IMR-90 (cell line): Measurements from ENCODE around the gene SBK3. TPM values are rescaled to one million over a fixed set of nuclear protein-coding genes. Genes with fewer than 3 reads are reported as not detected.
A peak's percentile ranks its signal among the peaks of the same experiment; 100 is the strongest.

Experiments
- ATAC-seq: fragments of 200-7000 bp; cut with Tn5 transposase; 2 replicates; pipeline ENCODE4 v1.9.1; 2020; ENCODE audit warnings: low read depth, mild to moderate bottlenecking, moderate library complexity
- BruUV-seq: library from RNA; stranded (reverse); fragments of 400-500 nt; replicated peaks from 2 replicates; lab custom pipeline; 2021; lab: Mats Ljungman, UMichigan
- CTCF ChIA-PET: fragments of 300-600 bp; formaldehyde crosslinking; extraction: SDS; loops from one replicate; lab custom pipeline; 2021; ENCODE audit warnings: antibody characterized with exemption; lab: Yijun Ruan, JAX
- POLR2A ChIA-PET: fragments of 300-600 bp; sonication (Branson Sonifier 250); formaldehyde crosslinking; loops from one replicate; lab custom pipeline; 2022; ENCODE audit warnings: antibody characterized with exemption; ENCODE audit not compliant: unreplicated experiment; lab: Charles Lee
- DNase-seq: peaks from one replicate; pipeline ENCODE4 v3.0.0; 2013
- H2AFZ ChIP-seq: replicated peaks from 2 replicates; pipeline ENCODE3; 2013; ENCODE audit warnings: low read length, mild to moderate bottlenecking; ENCODE audit not compliant: poor library complexity
- H2AK5ac ChIP-seq: 2 replicates; pipeline ENCODE4 v1.6.1; 2013; ENCODE audit warnings: low read depth, low read length, inconsistent platforms
- H2AK9ac ChIP-seq: replicated peaks from 2 replicates; pipeline ENCODE3; 2013; ENCODE audit warnings: mild to moderate bottlenecking, low read depth, low read length, moderate library complexity; ENCODE audit not compliant: poor library complexity
- H2BK120ac ChIP-seq: 2 replicates; pipeline ENCODE4 v1.6.1; 2013; ENCODE audit warnings: low read depth, low read length, inconsistent platforms
- H2BK15ac ChIP-seq: 3 replicates; pipeline ENCODE4 v1.6.1; 2013; ENCODE audit warnings: low read depth, low read length, inconsistent platforms
- H2BK20ac ChIP-seq: 2 replicates; pipeline ENCODE4 v1.6.1; 2013; ENCODE audit warnings: low read depth, mild to moderate bottlenecking, inconsistent platforms, low read length, moderate library complexity
- H2BK5ac ChIP-seq: 2 replicates; pipeline ENCODE4 v1.6.1; 2013; ENCODE audit warnings: mild to moderate bottlenecking, low read depth, low read length, inconsistent platforms; ENCODE audit not compliant: poor library complexity, severe bottlenecking
- H3K14ac ChIP-seq: replicated peaks from 2 replicates; pipeline ENCODE4 v1.6.1; 2013; ENCODE audit warnings: low read depth, low read length, inconsistent platforms
- H3K18ac ChIP-seq: 2 replicates; pipeline ENCODE4 v1.6.1; 2013; ENCODE audit warnings: low read depth, low read length, control low read depth
- H3K23ac ChIP-seq: 2 replicates; pipeline ENCODE4 v1.6.1; 2013; ENCODE audit warnings: low read depth, low read length, inconsistent platforms
- H3K27ac ChIP-seq: 2 replicates; pipeline ENCODE4 v1.5.1; 2013; ENCODE audit warnings: mild to moderate bottlenecking, control low read depth, low read length; ENCODE audit not compliant: insufficient read depth
- H3K27me3 ChIP-seq: 2 replicates; pipeline ENCODE4 v1.6.1; 2013; ENCODE audit warnings: low read length; ENCODE audit not compliant: control insufficient read depth, insufficient read depth
- H3K36me3 ChIP-seq: 2 replicates; pipeline ENCODE4 v1.6.1; 2013; ENCODE audit warnings: low read length, mixed read lengths; ENCODE audit not compliant: control insufficient read depth, insufficient read depth
- H3K4ac ChIP-seq: 2 replicates; pipeline ENCODE4 v1.6.1; 2013; ENCODE audit warnings: low read depth, low read length, inconsistent platforms
- H3K4me1 ChIP-seq: 2 replicates; pipeline ENCODE4 v1.6.1; 2013; ENCODE audit warnings: low read length, mixed read lengths; ENCODE audit not compliant: control insufficient read depth, insufficient read depth
- H3K4me2 ChIP-seq: 2 replicates; pipeline ENCODE4 v1.6.1; 2013; ENCODE audit warnings: low read depth, mild to moderate bottlenecking, control low read depth, low read length, moderate library complexity
- H3K4me3 ChIP-seq: 2 replicates; pipeline ENCODE4 v1.5.1; 2013; ENCODE audit warnings: low read depth, mild to moderate bottlenecking, control low read depth, low read length, moderate library complexity; ENCODE audit not compliant: insufficient read depth
- H3K56ac ChIP-seq: 2 replicates; pipeline ENCODE4 v1.6.1; 2013; ENCODE audit warnings: low read length, inconsistent platforms; ENCODE audit not compliant: insufficient read depth; ENCODE audit errors: extremely low read depth
- H3K79me1 ChIP-seq, 2 experiments: 2 replicates each; pipeline ENCODE4 v1.6.1; 2013; ENCODE audit warnings: low read length in 2 of 2, inconsistent platforms in 1 of 2, low read depth in 1 of 2
- H3K9ac ChIP-seq: 2 replicates; pipeline ENCODE4 v1.6.1; 2013; ENCODE audit warnings: low read depth, low read length, control low read depth
- H3K9me1 ChIP-seq: 2 replicates; pipeline ENCODE4 v1.6.1; 2013; ENCODE audit warnings: low read length, inconsistent platforms; ENCODE audit not compliant: insufficient read depth
- H3K9me3 ChIP-seq: 2 replicates; pipeline ENCODE4 v1.6.1; 2013; ENCODE audit warnings: low read length; ENCODE audit not compliant: control insufficient read depth, insufficient read depth
- H4K20me1 ChIP-seq: 2 replicates; pipeline ENCODE4 v1.6.1; 2013; ENCODE audit warnings: low read length, inconsistent platforms; ENCODE audit not compliant: insufficient read depth
- H4K5ac ChIP-seq: 2 replicates; pipeline ENCODE4 v1.6.1; 2013; ENCODE audit warnings: mild to moderate bottlenecking, low read depth, low read length, control low read depth
- H4K8ac ChIP-seq, 2 experiments: 2 replicates each; pipeline ENCODE4 v1.6.1; 2013; ENCODE audit warnings: low read depth in 2 of 2, low read length in 2 of 2, control low read depth in 1 of 2, inconsistent platforms in 1 of 2
- H4K91ac ChIP-seq: 2 replicates; pipeline ENCODE4 v1.6.1; 2013; ENCODE audit warnings: low read depth, low read length, inconsistent platforms; ENCODE audit not compliant: insufficient read depth
- BHLHE40 ChIP-seq: fragments of 150-350 bp; IDR thresholded peaks from 2 replicates; pipeline ENCODE4 v1.6.1; 2016; ENCODE audit warnings: mild to moderate bottlenecking, low read depth, low read length
- CEBPB ChIP-seq: IDR thresholded peaks from 2 replicates; pipeline ENCODE4 v1.6.1; 2012; ENCODE audit warnings: low read depth, low read length, improper control_type of control experiment
- CHD1 ChIP-seq: IDR thresholded peaks from 2 replicates; pipeline ENCODE4 v1.6.1; 2012; ENCODE audit warnings: low read depth, low read length, improper control_type of control experiment
- FOS ChIP-seq: fragments of 150-350 bp; IDR thresholded peaks from 2 replicates; pipeline ENCODE4 v1.6.1; 2016; ENCODE audit warnings: low read depth, low read length
- MAFK ChIP-seq: IDR thresholded peaks from 2 replicates; pipeline ENCODE4 v1.6.1; 2012; ENCODE audit warnings: low read depth, low read length, improper control_type of control experiment
- MAZ ChIP-seq: IDR thresholded peaks from 2 replicates; pipeline ENCODE4 v1.6.1; 2012; ENCODE audit warnings: low read depth, mild to moderate bottlenecking, low read length, improper control_type of control experiment, moderate library complexity, borderline replicate concordance
- MXI1 ChIP-seq: IDR thresholded peaks from 2 replicates; pipeline ENCODE4 v1.6.1; 2012; ENCODE audit warnings: low read depth, mild to moderate bottlenecking, low read length, moderate library complexity, borderline replicate concordance
- NFE2L2 ChIP-seq: fragments of 150-350 bp; IDR thresholded peaks from 2 replicates; pipeline ENCODE4 v1.6.1; 2016; ENCODE audit warnings: low read depth, mild to moderate bottlenecking, low read length
- POLR2A ChIP-seq: IDR thresholded peaks from 2 replicates; pipeline ENCODE4 v1.6.1; 2012; ENCODE audit warnings: mild to moderate bottlenecking, low read depth, low read length
- RAD21 ChIP-seq: IDR thresholded peaks from 2 replicates; pipeline ENCODE4 v1.6.1; 2012; ENCODE audit warnings: low read length, improper control_type of control experiment
- RCOR1 ChIP-seq: IDR thresholded peaks from 2 replicates; pipeline ENCODE4 v1.6.1; 2012; ENCODE audit warnings: mild to moderate bottlenecking, low read length, improper control_type of control experiment; ENCODE audit not compliant: insufficient replicate concordance
- RFX5 ChIP-seq: IDR thresholded peaks from 2 replicates; pipeline ENCODE4 v1.8.0; 2012; ENCODE audit warnings: low read depth, mild to moderate bottlenecking, low read length, moderate library complexity
- SMC3 ChIP-seq: fragments of 150-350 bp; IDR thresholded peaks from 2 replicates; pipeline ENCODE4 v1.6.1; 2016; ENCODE audit warnings: low read depth, mild to moderate bottlenecking, antibody characterized with exemption, low read length, moderate library complexity
- WGBS, 2 experiments: methylation state at CpG; one replicate each; pipeline versions ENCODE4 v1.1.5 to v1.1.7; 2013; ENCODE audit warnings: missing lambda C conversion rate in 2 of 2; ENCODE audit not compliant: insufficient read length in 1 of 2; ENCODE audit errors: extremely low coverage in 2 of 2; 5-methylcytosine and 5-hydroxymethylcytosine counted together
- dilution Hi-C: fragments of 300-500 bp; cut with HindIII; formaldehyde crosslinking; loops from one replicate; pipeline ENCODE4 v1.14.3; 2018; ENCODE audit warnings: low sequenced_read_pairs; ENCODE audit not compliant: unreplicated experiment
- in situ Hi-C: fragments of 300-500 bp; cut with MboI; formaldehyde crosslinking; loops from 3 replicates; pipeline ENCODE4 v1.14.3; 2019; ENCODE audit warnings: low sequenced_read_pairs, inconsistent platforms, mixed read lengths
- intact Hi-C: fragments of 100-400 bp; cut with micrococcal nuclease; formaldehyde crosslinking; loops from 2 replicates; pipeline ENCODE4 v1.10.0; 2022
- polyA plus RNA-seq, 3 experiments: library from polyadenylated mRNA; depleted of rRNA; stranded (reverse); fragments of >200 nt; gene quantifications; 2 replicates each; pipeline ENCODE4 v1.2.3, GENCODE V29; 2012; ENCODE audit warnings: low replicate concordance in 1 of 3
- total RNA-seq: library from RNA; depleted of rRNA; stranded (reverse); fragments of >200 nt; gene quantifications from 2 replicates; pipeline ENCODE4 v1.2.3, GENCODE V29; 2012
- TF ChIP-seq, protein P1 (sequence below): fragments of 150-350 bp; IDR thresholded peaks from 2 replicates; pipeline ENCODE4 v1.6.1; 2016; ENCODE audit warnings: low read depth, mild to moderate bottlenecking, low read length, moderate library complexity, borderline replicate concordance
- TF ChIP-seq, protein P2 (sequence below): conservative IDR thresholded peaks from 2 replicates; pipeline ENCODE4 v1.5.1; 2012; ENCODE audit warnings: mild to moderate bottlenecking, low read depth, low read length, improper control_type of control experiment
- TF ChIP-seq, protein P3 (sequence below): fragments of 150-350 bp; IDR thresholded peaks from 2 replicates; pipeline ENCODE4 v1.6.1; 2017; ENCODE audit warnings: mild to moderate bottlenecking, antibody characterized with exemption, low read length, low read depth

Gene SBK3
- total and polyA plus RNA-seq, 2 of the 4 experiments (the other 2 are of a cell fraction): 0.05 to 0.18 TPM

DNA sequence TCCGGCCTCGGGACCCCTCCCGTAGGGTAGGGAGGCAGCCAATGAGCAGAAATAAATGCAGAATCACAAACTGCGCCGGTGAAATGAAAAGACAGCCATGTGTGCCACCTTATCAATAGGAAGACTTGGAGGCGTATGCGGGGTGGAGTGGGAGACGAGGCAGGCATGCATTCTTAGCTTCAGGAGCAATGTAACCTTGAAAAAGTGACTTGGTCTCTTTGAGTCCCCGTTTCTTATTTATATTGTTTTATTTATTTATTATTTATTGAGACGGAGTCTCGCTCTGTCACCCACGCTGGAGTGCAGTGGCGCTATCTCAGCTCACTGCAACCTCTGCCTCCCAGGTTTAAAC, 41.1 kb downstream of the SBK3 start:
- Histone ChIP-seq H3K9me3 (no peaks in the 10 kb centered on the region), H3K36me3 (peaks cover 9% of the 10 kb centered on the region; the same call in 1 of the 2 replicates), H3K56ac (no peak overlapping the region), H4K8ac (no peak overlapping the region), H3K4me3 (no peak overlapping the region), H3K79me1 (no peaks in the 10 kb centered on the region), H2AK9ac (peak overlapping the region; percentile 80), H3K18ac (no peak overlapping the region), H2BK5ac (no peak overlapping the region), H4K5ac (no peak overlapping the region), H4K20me1 (no peaks in the 10 kb centered on the region), H2BK20ac (no peak overlapping the region), H3K23ac (no peak overlapping the region), H2AK5ac (no peak overlapping the region), H2AFZ (peak overlapping the region; percentile 97), H3K9ac (no peak overlapping the region), H3K9me1 (no peaks in the 10 kb centered on the region), H3K4me1 (no peaks in the 10 kb centered on the region), H4K91ac (no peak overlapping the region), H3K4ac (no peak overlapping the region), H3K4me2 (peak overlapping the region; percentile 59), H3K27ac (no peak overlapping the region), H2BK120ac (no peak overlapping the region), H2BK15ac (no peak overlapping the region), H3K14ac (no peak overlapping the region; the same call in 1 of the 2 replicates), H3K27me3 (no peaks in the 10 kb centered on the region)
- DNase-seq (no peak), ATAC-seq (no peak)
- intact Hi-C loops (loop anchor here (1.0 to 5.0 kb wide), 3 partner anchors 37 to 363 kb away; partner anchors contain the start of gene UBE2S), dilution Hi-C loops (no loop called here), in situ Hi-C loops (no loop called here)
- BruUV-seq: no TSS peak
- TF ChIP-seq, protein P1, sequence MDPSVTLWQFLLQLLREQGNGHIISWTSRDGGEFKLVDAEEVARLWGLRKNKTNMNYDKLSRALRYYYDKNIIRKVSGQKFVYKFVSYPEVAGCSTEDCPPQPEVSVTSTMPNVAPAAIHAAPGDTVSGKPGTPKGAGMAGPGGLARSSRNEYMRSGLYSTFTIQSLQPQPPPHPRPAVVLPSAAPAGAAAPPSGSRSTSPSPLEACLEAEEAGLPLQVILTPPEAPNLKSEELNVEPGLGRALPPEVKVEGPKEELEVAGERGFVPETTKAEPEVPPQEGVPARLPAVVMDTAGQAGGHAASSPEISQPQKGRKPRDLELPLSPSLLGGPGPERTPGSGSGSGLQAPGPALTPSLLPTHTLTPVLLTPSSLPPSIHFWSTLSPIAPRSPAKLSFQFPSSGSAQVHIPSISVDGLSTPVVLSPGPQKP: no peak
- TF ChIP-seq RAD21: no peak
- TF ChIP-seq FOS: no peak
- no peak for TF ChIP-seq CEBPB
- TF ChIP-seq NFE2L2: no peak
- no peak for TF ChIP-seq MXI1
- TF ChIP-seq, protein P2, sequence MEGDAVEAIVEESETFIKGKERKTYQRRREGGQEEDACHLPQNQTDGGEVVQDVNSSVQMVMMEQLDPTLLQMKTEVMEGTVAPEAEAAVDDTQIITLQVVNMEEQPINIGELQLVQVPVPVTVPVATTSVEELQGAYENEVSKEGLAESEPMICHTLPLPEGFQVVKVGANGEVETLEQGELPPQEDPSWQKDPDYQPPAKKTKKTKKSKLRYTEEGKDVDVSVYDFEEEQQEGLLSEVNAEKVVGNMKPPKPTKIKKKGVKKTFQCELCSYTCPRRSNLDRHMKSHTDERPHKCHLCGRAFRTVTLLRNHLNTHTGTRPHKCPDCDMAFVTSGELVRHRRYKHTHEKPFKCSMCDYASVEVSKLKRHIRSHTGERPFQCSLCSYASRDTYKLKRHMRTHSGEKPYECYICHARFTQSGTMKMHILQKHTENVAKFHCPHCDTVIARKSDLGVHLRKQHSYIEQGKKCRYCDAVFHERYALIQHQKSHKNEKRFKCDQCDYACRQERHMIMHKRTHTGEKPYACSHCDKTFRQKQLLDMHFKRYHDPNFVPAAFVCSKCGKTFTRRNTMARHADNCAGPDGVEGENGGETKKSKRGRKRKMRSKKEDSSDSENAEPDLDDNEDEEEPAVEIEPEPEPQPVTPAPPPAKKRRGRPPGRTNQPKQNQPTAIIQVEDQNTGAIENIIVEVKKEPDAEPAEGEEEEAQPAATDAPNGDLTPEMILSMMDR: no peak
- TF ChIP-seq RFX5: no peak
- TF ChIP-seq POLR2A: no peak
- no peak for TF ChIP-seq RCOR1
- no peak for TF ChIP-seq MAZ
- TF ChIP-seq MAFK: no peak
- TF ChIP-seq BHLHE40: no peak
- no peak for TF ChIP-seq SMC3
- TF ChIP-seq CHD1: no peak
- TF ChIP-seq, protein P3, sequence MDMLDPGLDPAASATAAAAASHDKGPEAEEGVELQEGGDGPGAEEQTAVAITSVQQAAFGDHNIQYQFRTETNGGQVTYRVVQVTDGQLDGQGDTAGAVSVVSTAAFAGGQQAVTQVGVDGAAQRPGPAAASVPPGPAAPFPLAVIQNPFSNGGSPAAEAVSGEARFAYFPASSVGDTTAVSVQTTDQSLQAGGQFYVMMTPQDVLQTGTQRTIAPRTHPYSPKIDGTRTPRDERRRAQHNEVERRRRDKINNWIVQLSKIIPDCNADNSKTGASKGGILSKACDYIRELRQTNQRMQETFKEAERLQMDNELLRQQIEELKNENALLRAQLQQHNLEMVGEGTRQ: no peak
- ChIA-PET CTCF (interaction anchor here (0.5 to 2.0 kb wide), 17 partner anchors 9 to 363 kb away, joined by 3 to 24 read pairs (median 4); partner anchors contain the start of genes NAT14, ZNF628 and ZNF865), POLR2A (interaction anchor here (0.7 kb wide), 2 partner anchors 10 to 27 kb away, joined by 3 read pairs; no protein-coding TSS in a partner anchor)
- 58% methylated on average over 3 of the region's 13 CpGs; no CpG with 5 or more reads in 1 of the 2 experiments for WGBS, 2 experiments
